Measurements from ENCODE around the gene MARS2.
"Not testable (repeated sequence)": the region's sequence is repeated elsewhere in the genome, so short reads cannot be mapped to it uniquely, and the experiment has no call there.

GRCh38 chr2:197695971-197696370 lies 9.2 kb upstream of the MARS2 start:
- TF ChIP-seq, protein P1, sequence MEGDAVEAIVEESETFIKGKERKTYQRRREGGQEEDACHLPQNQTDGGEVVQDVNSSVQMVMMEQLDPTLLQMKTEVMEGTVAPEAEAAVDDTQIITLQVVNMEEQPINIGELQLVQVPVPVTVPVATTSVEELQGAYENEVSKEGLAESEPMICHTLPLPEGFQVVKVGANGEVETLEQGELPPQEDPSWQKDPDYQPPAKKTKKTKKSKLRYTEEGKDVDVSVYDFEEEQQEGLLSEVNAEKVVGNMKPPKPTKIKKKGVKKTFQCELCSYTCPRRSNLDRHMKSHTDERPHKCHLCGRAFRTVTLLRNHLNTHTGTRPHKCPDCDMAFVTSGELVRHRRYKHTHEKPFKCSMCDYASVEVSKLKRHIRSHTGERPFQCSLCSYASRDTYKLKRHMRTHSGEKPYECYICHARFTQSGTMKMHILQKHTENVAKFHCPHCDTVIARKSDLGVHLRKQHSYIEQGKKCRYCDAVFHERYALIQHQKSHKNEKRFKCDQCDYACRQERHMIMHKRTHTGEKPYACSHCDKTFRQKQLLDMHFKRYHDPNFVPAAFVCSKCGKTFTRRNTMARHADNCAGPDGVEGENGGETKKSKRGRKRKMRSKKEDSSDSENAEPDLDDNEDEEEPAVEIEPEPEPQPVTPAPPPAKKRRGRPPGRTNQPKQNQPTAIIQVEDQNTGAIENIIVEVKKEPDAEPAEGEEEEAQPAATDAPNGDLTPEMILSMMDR (IDR thresholded peaks at IDR 0.05 in 4 of 5, conservative IDR thresholded peaks at IDR 0.05 in 1 of 5) = not testable (repeated sequence)
- TF ChIP-seq POLR2A (IDR thresholded peaks at IDR 0.05) = not testable (repeated sequence)
